Duodenal mucosa (tissue), 2 donors: ENCODE data around the gene LAMB3.

Experiments used
- H3K27ac ChIP-seq: one replicate; pipeline ENCODE4 v1.7.0; 2013; ENCODE audit warnings: low read depth, low read length
- H3K27me3 ChIP-seq, 2 donors: one replicate each; pipeline ENCODE4 v1.7.0; 2013; ENCODE audit warnings: low read length in 2 of 2, control low read depth in 1 of 2; ENCODE audit not compliant: insufficient read depth in 2 of 2, control insufficient read depth in 1 of 2
- H3K36me3 ChIP-seq, 2 donors: one replicate each; pipeline ENCODE4 v1.7.0; 2013; ENCODE audit warnings: low read length in 2 of 2, control low read depth in 1 of 2; ENCODE audit not compliant: insufficient read depth in 2 of 2, control insufficient read depth in 1 of 2
- H3K4me1 ChIP-seq, 2 donors: one replicate each; pipeline ENCODE4 v1.7.0; 2013; ENCODE audit warnings: low read length in 2 of 2, control low read depth in 1 of 2; ENCODE audit not compliant: insufficient read depth in 2 of 2, control insufficient read depth in 1 of 2
- H3K4me3 ChIP-seq, 2 donors: one replicate each; pipeline ENCODE4 v1.7.0; 2013; ENCODE audit warnings: low read length in 2 of 2, low read depth in 1 of 2
- H3K9ac ChIP-seq, 2 donors: one replicate each; pipeline ENCODE4 v1.7.0; 2013; ENCODE audit warnings: low read length in 2 of 2, low read depth in 1 of 2
- H3K9me3 ChIP-seq, 2 donors: one replicate each; pipeline ENCODE4 v1.7.0; 2013; ENCODE audit warnings: low read length in 2 of 2, control low read depth in 1 of 2; ENCODE audit not compliant: control insufficient read depth in 1 of 2

The LAMB3 gene

DNA sequence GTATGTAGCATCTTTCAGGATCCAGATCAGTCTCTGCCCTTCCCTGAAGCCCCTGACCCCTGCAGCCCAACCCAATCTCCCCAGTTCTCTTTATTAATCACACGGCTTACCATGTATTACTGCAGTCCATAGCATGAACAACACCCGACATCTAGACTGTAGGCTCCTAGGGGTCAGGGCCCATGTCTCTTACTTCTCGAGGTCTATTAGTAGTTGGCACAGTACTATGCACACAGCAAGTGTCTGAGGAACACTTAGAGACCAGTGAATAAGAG is 41.7 kb downstream of the LAMB3 start:
- no peaks in the 10 kb centered on the region for H3K27me3 ChIP-seq
- H3K9ac ChIP-seq: no peak overlapping the region
- no peaks in the 10 kb centered on the region for H3K4me1 ChIP-seq
- H3K36me3 ChIP-seq: peaks cover 0 to 9% of the 10 kb centered on the region in 2 donors
- H3K4me3 ChIP-seq: no peak overlapping the region
- no peak overlapping the region for H3K27ac ChIP-seq
- H3K9me3 ChIP-seq: no peaks in the 10 kb centered on the region

DNA sequence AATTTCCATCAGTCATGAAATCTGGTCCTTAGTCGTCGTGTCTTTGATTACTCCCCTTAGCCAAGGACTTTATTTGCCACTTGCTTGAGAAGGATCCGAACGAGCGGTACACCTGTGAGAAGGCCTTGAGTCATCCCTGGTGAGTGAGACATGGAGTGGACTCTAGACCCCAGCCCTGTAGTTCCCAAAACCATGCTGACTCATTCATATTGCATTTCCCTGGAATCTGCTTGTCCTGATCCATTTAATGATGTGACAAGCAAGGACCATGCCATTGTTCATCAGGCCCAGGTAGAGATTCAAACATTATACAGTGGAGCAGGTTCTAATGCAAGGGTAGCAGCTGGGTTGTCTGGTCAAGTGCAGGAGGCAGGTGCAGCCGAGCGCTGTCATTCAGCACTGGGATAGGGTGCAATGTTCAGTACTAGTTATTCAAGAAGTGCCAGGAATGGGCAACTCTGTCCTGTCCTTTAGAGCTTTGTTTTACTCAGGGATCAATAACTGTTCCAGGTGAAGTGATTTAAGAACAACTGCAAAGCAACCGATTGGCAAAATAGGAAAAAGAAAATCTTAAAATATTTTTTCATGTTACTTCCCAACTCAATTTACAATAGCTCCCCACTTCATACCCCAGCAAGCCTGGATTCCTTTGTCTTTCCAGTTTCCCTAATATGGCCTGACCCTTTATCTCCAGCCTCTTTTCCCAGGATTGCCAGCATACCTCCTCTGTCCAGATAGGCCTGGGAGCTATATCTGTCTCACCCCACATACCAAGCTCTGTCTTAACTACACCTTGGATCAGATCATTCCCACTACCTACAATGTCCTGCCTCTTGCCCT is 42.2 kb downstream of the LAMB3 start:
- H3K27me3 ChIP-seq: no peaks in the 10 kb centered on the region

DNA sequence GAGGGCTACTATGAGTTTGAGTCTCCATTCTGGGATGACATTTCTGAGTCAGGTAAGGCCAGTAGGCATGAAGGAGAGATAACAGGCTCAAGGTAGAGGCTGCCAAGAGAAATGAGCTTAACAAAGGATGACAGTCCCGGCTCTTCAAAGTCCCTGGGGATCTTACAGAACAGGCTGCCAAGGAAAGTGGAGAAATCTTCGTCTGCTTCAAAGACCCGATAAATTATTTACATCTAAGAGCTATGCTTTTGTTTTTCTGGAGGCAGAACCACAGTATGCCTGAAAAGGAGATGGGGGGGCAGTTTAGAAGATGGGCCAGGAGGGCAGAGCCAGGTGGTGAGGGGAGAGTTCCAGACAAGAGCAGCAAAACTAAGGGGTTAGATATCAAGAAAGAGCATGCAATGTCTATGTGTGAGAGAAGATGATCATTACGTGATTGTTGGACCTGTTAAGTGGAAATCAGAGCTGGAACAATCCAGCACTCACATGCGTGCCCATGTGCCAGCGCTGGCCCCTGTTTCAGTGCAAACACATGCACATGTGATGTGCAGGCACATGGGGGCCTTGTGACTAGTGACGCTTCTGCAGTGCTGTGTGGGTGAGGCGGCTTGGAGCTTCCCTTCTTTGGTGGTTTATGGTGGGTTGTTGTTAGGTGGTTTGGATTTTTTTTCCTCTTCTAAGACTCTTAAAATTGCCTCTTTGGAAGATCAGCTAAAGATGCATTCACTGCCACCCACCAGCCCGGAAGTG is 43.0 kb downstream of the LAMB3 start:
- Histone ChIP-seq H3K4me1 (no peaks in the 10 kb centered on the region), H3K27ac (no peak overlapping the region), H3K4me3 (no peak overlapping the region), H3K27me3 (no peaks in the 10 kb centered on the region), H3K9ac (no peak overlapping the region), H3K9me3 (no peaks in the 10 kb centered on the region), H3K36me3 (no peaks in the 10 kb centered on the region)

More for the DNA sequence above, 42.2 kb downstream of the LAMB3 start:
- H3K9ac ChIP-seq: no peak overlapping the region
- H3K9me3 ChIP-seq: no peaks in the 10 kb centered on the region
- no peaks in the 10 kb centered on the region for H3K4me1 ChIP-seq
- H3K27ac ChIP-seq: no peak overlapping the region
- no peak overlapping the region for H3K4me3 ChIP-seq
- H3K36me3 ChIP-seq: peaks cover 0 to 3% of the 10 kb centered on the region in 2 donors

DNA sequence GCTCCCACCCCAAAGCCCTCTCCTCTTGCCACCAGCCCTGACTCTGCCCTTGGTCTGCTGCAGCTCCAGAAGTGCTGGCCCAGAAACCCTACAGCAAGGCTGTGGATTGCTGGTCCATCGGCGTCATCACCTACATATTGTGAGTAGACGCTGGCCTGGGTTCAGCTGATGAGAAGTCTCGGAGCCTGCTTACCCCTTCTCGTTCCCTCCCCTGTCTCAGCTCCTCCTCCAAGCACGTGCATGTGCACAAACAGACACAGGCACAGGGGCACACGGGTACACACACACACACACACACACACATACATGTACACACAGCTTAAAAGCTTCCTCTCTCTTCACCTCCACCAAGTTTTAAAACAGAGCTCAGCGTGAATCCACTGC is 44.4 kb downstream of the LAMB3 start:
- no peak overlapping the region for H3K4me3 ChIP-seq
- H3K4me1 ChIP-seq: no peaks in the 10 kb centered on the region
- no peaks in the 10 kb centered on the region for H3K36me3 ChIP-seq
- no peaks in the 10 kb centered on the region for H3K9me3 ChIP-seq
- no peaks in the 10 kb centered on the region for H3K27me3 ChIP-seq
- H3K9ac ChIP-seq: no peak overlapping the region
- no peak overlapping the region for H3K27ac ChIP-seq

DNA sequence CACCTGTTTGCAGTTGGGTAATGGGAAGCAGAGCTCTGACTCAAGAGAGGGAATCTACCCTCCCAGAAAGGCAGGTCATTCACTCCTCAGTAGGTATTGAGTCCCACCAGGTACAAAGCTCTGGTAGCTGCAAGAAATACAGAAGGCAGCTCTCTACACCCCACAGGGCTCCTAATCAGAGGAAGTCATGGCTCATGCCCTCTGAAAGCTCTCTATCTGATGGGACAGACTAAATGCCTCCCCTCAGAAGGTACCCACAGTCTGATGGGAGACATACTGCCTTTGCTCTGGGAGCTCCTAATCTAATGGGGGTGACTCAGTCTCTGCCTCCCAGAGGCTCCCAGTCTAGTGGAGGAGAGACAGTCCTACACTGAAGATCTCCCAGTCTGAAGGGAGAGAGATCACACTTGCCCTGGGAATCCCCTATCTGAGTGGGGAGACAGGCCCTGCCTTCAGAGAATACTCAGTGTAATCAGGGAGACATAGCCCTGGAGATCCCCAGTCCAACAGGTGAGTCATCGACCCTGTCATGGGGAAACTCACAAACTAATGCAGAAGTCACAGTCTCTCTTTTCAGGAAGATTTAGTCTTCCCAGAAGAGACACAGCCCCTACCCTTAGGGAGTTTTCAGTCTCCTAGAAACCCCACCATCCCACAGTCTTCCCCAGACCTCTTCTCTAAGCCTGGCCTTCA is 45.0 kb downstream of the LAMB3 start:
- no peaks in the 10 kb centered on the region for H3K27me3 ChIP-seq
- H3K9me3 ChIP-seq: no peaks in the 10 kb centered on the region
- H3K4me3 ChIP-seq: no peak overlapping the region
- H3K9ac ChIP-seq: no peak overlapping the region
- no peaks in the 10 kb centered on the region for H3K36me3 ChIP-seq
- no peaks in the 10 kb centered on the region for H3K4me1 ChIP-seq
- no peak overlapping the region for H3K27ac ChIP-seq

DNA sequence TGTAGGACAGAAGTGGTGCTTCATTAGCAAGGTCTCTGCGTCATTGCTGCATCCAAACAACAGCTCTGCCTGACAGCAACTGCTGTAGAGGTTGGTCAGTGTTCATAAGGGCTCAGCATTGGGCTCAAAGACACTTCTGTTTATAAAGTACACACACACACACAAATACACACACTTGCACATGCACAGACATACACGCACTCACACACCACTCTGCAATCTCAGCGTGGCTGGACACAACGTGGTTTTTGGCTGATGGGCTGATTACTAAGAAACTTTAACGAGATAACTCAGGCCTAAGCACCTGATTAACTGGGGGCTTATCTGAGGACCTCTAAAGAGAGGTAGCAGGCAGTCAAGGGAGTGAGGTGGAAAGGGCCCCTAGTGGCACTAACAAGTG is 48.3 kb downstream of the LAMB3 start:
- Histone ChIP-seq H3K4me3 (no peak overlapping the region), H3K27ac (no peak overlapping the region), H3K9me3 (no peaks in the 10 kb centered on the region), H3K36me3 (no peaks in the 10 kb centered on the region), H3K9ac (no peak overlapping the region), H3K4me1 (no peaks in the 10 kb centered on the region), H3K27me3 (peaks cover 0 to 4% of the 10 kb centered on the region in 2 donors)

DNA sequence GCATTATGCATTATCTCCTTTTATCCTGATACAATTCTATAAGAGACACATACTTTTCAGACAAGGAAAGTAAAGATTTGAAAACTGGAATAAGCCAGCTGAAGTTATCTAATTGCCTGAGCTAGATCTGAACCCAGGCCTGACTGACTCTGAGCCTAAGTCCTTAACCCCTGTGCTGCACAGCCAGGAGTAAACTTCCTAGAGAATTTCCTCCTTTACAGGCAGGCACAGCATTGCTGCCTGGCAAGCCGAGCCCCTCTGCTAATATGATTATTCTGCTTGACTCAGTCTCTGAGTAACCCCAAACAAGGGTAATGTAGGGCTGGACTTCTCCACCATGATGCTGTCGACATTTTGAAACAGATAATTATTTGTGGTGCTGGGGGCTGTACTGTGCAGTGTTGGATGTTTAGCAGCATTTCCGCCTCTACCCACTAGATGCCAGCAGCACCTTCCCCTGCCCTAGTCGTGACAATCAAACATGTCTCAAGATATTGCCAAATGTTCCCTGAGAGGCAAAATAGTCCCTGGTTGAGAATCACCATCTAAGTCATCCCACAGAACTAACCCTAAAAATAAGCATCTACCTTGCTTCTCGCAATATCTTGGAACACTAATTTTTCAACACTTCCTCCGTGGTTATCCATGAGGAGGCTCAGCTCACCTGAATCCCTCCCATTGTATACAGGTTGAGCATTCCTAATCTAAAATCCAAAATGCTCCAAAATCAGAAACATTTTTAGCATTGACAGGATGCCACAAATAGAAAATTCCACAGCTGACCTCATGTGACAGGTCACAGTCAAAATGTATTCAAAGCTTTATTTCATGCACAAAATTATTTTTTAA is 50.2 kb downstream of the LAMB3 start:
- Histone ChIP-seq H3K36me3 (no peaks in the 10 kb centered on the region), H3K9ac (no peak overlapping the region), H3K4me1 (no peaks in the 10 kb centered on the region), H3K27ac (no peak overlapping the region), H3K4me3 (no peak overlapping the region), H3K9me3 (no peaks in the 10 kb centered on the region), H3K27me3 (peaks cover 0 to 4% of the 10 kb centered on the region in 2 donors)

DNA sequence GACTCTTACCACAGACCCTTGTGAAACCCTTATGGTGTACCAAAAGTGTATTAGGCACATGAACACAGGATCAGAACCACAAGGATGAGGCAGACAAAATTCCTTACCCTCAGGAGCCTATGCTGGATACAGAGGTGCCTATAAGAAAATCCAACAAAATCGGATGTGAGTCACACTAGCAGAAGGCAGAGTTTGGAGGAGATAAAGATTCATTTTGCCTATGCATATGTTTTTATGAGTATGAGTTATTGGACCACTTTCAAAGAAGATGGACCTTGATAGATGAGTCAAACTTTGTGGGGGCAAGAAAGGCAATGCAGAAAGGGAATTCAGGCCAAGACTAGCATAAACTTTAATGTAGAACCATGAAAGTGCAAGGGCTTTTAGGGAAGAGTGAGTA is 51.7 kb downstream of the LAMB3 start:
- no peaks in the 10 kb centered on the region for H3K4me1 ChIP-seq
- H3K27ac ChIP-seq: no peak overlapping the region
- H3K9me3 ChIP-seq: no peaks in the 10 kb centered on the region
- H3K4me3 ChIP-seq: no peak overlapping the region
- H3K9ac ChIP-seq: no peak overlapping the region
- H3K27me3 ChIP-seq: peaks cover under 1 to 4% of the 10 kb centered on the region in 2 donors
- H3K36me3 ChIP-seq: no peaks in the 10 kb centered on the region

DNA sequence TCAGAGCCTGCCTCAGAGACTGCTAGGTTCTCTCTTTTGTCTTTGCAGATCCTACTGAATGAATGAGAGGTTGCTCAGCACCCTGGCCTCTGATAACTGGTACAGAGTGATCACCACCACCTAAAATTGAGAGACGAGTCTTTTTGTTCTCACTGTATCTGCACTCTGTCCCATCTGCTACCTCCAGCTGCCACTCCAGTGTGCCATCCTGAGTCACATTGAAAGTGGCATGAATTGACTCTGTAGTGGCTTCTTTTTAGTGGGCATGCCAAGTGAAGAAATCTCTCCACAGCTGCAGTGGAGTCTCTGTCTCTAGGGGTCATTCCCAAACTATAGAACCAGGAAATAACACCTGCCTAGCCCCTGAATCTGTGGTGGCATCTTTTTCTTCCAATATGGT is 54.0 kb downstream of the LAMB3 start:
- Histone ChIP-seq H3K27me3 (peaks cover 3 to 4% of the 10 kb centered on the region in 2 donors), H3K4me1 (no peaks in the 10 kb centered on the region), H3K36me3 (no peaks in the 10 kb centered on the region), H3K27ac (no peak overlapping the region), H3K9me3 (no peaks in the 10 kb centered on the region), H3K9ac (no peak overlapping the region), H3K4me3 (no peak overlapping the region)
